GM19240 (cell line): ENCODE data around the gene HOOK2.
"Not testable (repeated sequence)": the region's sequence is repeated elsewhere in the genome, so short reads cannot be mapped to it uniquely, and the experiment has no call there.

ENCODE experiments used
- DNase-seq: peaks from one replicate; pipeline ENCODE4 v3.0.0; 2011; ENCODE audit warnings: low spot score; ENCODE audit not compliant: insufficient read length

The HOOK2 gene

GRCh38 chr19:12774588-12775555, at the start of gene HOOK2:
TSS of gene HOOK2 (minus strand) at chr19:12775552. CDS start at chr19:12775449, 103 bp downstream.
- no peak for DNase-seq

GRCh38 chr19:12821761-12822160, 46.4 kb upstream of the HOOK2 start:
- DNase-seq: no peak

- DNase-seq: not testable (repeated sequence)
These were observed 42.5 kb upstream of the HOOK2 start for GRCh38 chr19:12817810-12818209.

GRCh38 chr19:12817188-12817587, 41.8 kb upstream of the HOOK2 start:
- DNase-seq: not testable (repeated sequence)

GRCh38 chr19:12815088-12815487, 39.7 kb upstream of the HOOK2 start:
- no peak for DNase-seq

- peak; percentile 96 for DNase-seq
These were observed 31.1 kb upstream of the HOOK2 start, which contains the start of gene RNASEH2A for GRCh38 chr19:12806242-12807081. TSS of gene RNASEH2A (plus strand) at chr19:12806584. CDS start at chr19:12806674, 90 bp downstream.

- no peak for DNase-seq
These were observed 28.7 kb upstream of the HOOK2 start for GRCh38 chr19:12804051-12804450.

- no peak for DNase-seq
These were observed 27.1 kb upstream of the HOOK2 start for GRCh38 chr19:12802267-12803106.

GRCh38 chr19:12801466-12802266, 26.3 kb upstream of the HOOK2 start, which contains the start of the genes PRDX2 and THSD8:
TSS of gene PRDX2 (minus strand) at chr19:12801800. CDS start at chr19:12801261, 539 bp downstream.
TSS of gene THSD8 (plus strand) at chr19:12802069. CDS start at chr19:12802072, 3 bp downstream.
- no peak for DNase-seq

GRCh38 chr19:12800923-12801465, 25.6 kb upstream of the HOOK2 start:
- DNase-seq: no peak

GRCh38 chr19:12800466-12800770, 25.1 kb upstream of the HOOK2 start:
- DNase-seq: no peak

GRCh38 chr19:12799742-12800465, 24.6 kb upstream of the HOOK2 start:
- DNase-seq: no peak

GRCh38 chr19:12797607-12798006, 22.3 kb upstream of the HOOK2 start:
- not testable (repeated sequence) for DNase-seq

- no peak for DNase-seq
These were observed 21.8 kb upstream of the HOOK2 start for GRCh38 chr19:12797141-12797587.

GRCh38 chr19:12796146-12797071, 21.1 kb upstream of the HOOK2 start:
- no peak for DNase-seq

GRCh38 chr19:12794971-12795381, 19.6 kb upstream of the HOOK2 start:
- DNase-seq: no peak

GRCh38 chr19:12794196-12794941, 19.0 kb upstream of the HOOK2 start:
- DNase-seq: no peak
